SU-DHL-6 (cell line): ENCODE results near the gene TRAPPC5.

Experiments
- H2AFZ ChIP-seq: fragments of 200-600 bp; sonication (generic); 2 replicates; pipeline ENCODE4 v1.6.1; 2014; ENCODE audit warnings: low read depth, mild to moderate bottlenecking, moderate library complexity, mixed read lengths, antibody characterized with exemption, low read length; ENCODE audit not compliant: severe bottlenecking
- H3F3A ChIP-seq: fragments of 200-600 bp; shearing (Covaris generic); 2 replicates; pipeline ENCODE4 v1.6.0; 2016; ENCODE audit warnings: antibody characterized with exemption, mild to moderate bottlenecking; ENCODE audit not compliant: insufficient read depth
- H3K27ac ChIP-seq: fragments of 200-600 bp; sonication (generic); 2 replicates; pipeline ENCODE4 v1.5.1; 2016; ENCODE audit warnings: low read depth, mild to moderate bottlenecking, low read length, moderate library complexity, mixed read lengths
- H3K27me3 ChIP-seq: fragments of 200-600 bp; sonication (generic), shearing (Covaris generic); 2 replicates; pipeline ENCODE4 v1.6.0; 2014; ENCODE audit warnings: mild to moderate bottlenecking, low read length
- H3K36me3 ChIP-seq: fragments of 200-600 bp; sonication (generic); 2 replicates; pipeline ENCODE4 v1.6.1; 2014; ENCODE audit warnings: mild to moderate bottlenecking, low read length, mixed read lengths
- H3K4me2 ChIP-seq: fragments of 300-600, 200-600 bp; shearing (Covaris generic), sonication (generic); 2 replicates; pipeline ENCODE4 v1.6.0; 2014; ENCODE audit warnings: low read length, low read depth, mild to moderate bottlenecking; ENCODE audit not compliant: poor library complexity, severe bottlenecking
- H3K4me3 ChIP-seq: fragments of 200-600 bp; sonication (generic); 2 replicates; pipeline ENCODE4 v1.5.1; 2014; ENCODE audit warnings: antibody characterized with exemption, low read length, mild to moderate bottlenecking, mixed read lengths; ENCODE audit not compliant: insufficient read depth, poor library complexity, severe bottlenecking
- H3K79me2 ChIP-seq: fragments of 200-600 bp; sonication (generic); 2 replicates; pipeline ENCODE4 v1.6.1; 2014; ENCODE audit warnings: mild to moderate bottlenecking, low read length, moderate library complexity; ENCODE audit not compliant: insufficient read depth
- H3K9ac ChIP-seq: fragments of 200-600 bp; sonication (generic); 2 replicates; pipeline ENCODE4 v1.7.0; 2014; ENCODE audit warnings: mild to moderate bottlenecking, low read length
- H3K9me2 ChIP-seq: fragments of 200-600 bp; sonication (generic); replicated peaks from 2 replicates; pipeline ENCODE4 v1.6.1; 2014; ENCODE audit warnings: low read length; ENCODE audit not compliant: insufficient read depth
- H3K9me3 ChIP-seq: fragments of 200-600 bp; sonication (generic); 2 replicates; pipeline ENCODE4 v1.6.1; 2014; ENCODE audit warnings: low read length, mixed read lengths; ENCODE audit not compliant: insufficient read depth
- H4K20me1 ChIP-seq: fragments of 200-600 bp; sonication (generic); 2 replicates; pipeline ENCODE4 v1.6.1; 2014; ENCODE audit warnings: low read depth, mild to moderate bottlenecking, antibody characterized with exemption, low read length, moderate library complexity, mixed read lengths
- CTCF ChIP-seq: fragments of 200-600 bp; sonication (generic); IDR thresholded peaks from one replicate; pipeline ENCODE4 v1.5.1; 2017; ENCODE audit warnings: antibody characterized with exemption, mild to moderate bottlenecking, low read length, moderate library complexity; ENCODE audit not compliant: insufficient read depth, poor library complexity, severe bottlenecking
- EZH2phosphoT487 ChIP-seq: fragments of 200-600 bp; sonication (generic), shearing (Covaris generic); conservative IDR thresholded peaks from 2 replicates; pipeline ENCODE4 v1.6.1; 2018; ENCODE audit warnings: mild to moderate bottlenecking, antibody characterized with exemption, low read length, moderate library complexity, mixed read lengths

TRAPPC5 gene

GRCh38 chr19:7677669-7678311 is 2.8 kb upstream of the TRAPPC5 start:
- Histone ChIP-seq H2AFZ (no peak overlapping the region), H3K27ac (no peak overlapping the region), H3K27me3 (no peaks in the 10 kb centered on the region), H3K4me2 (no peak overlapping the region), H4K20me1 (no peaks in the 10 kb centered on the region), H3K79me2 (0 out of 2 replicates have a peak, but pooled peaks cover 6% of the 10 kb centered on the region), H3K36me3 (no peaks in the 10 kb centered on the region), H3F3A (no peaks in the 10 kb centered on the region), H3K9me3 (no peaks in the 10 kb centered on the region), H3K4me3 (no peak overlapping the region), H3K9me2 (no peaks in the 10 kb centered on the region), H3K9ac (no peak overlapping the region)
- no peak for TF ChIP-seq EZH2phosphoT487
- no peak for TF ChIP-seq CTCF

- Histone ChIP-seq H3K79me2 (0 out of 2 replicates have a peak, but pooled peaks cover 6% of the 10 kb centered on the region), H3K4me2 (no peak overlapping the region), H3K9me2 (no peaks in the 10 kb centered on the region), H3K36me3 (no peaks in the 10 kb centered on the region), H2AFZ (no peak overlapping the region), H4K20me1 (no peaks in the 10 kb centered on the region), H3K9ac (no peak overlapping the region), H3K4me3 (no peak overlapping the region), H3K27ac (no peak overlapping the region), H3K9me3 (no peaks in the 10 kb centered on the region), H3K27me3 (no peaks in the 10 kb centered on the region), H3F3A (no peaks in the 10 kb centered on the region)
- TF ChIP-seq EZH2phosphoT487 (no peak), CTCF (peak; percentile 37)
These were observed 1.5 kb upstream of the TRAPPC5 start for GRCh38 chr19:7678971-7679751.

GRCh38 chr19:7679771-7680605 is 645 bp upstream of the TRAPPC5 start:
- H3K9me2 ChIP-seq, result no peaks in the 10 kb centered on the region
- no peaks in the 10 kb centered on the region for H3K27me3 ChIP-seq
- H3F3A ChIP-seq, result no peaks in the 10 kb centered on the region
- TF ChIP-seq EZH2phosphoT487 (no peak), CTCF (no peak)
- H3K27ac ChIP-seq, result no peak overlapping the region
- H3K4me3 ChIP-seq, result peak overlapping the region; percentile 38
- 0 out of 2 replicates have a peak, but pooled peaks cover 6% of the 10 kb centered on the region for H3K79me2 ChIP-seq
- H3K9ac ChIP-seq, result peak overlapping the region; percentile 93
- H2AFZ ChIP-seq, result peak overlapping the region; percentile 90
- H4K20me1 ChIP-seq, result no peaks in the 10 kb centered on the region
- no peaks in the 10 kb centered on the region for H3K9me3 ChIP-seq
- H3K4me2 ChIP-seq, result peak overlapping the region; percentile 76
- H3K36me3 ChIP-seq, result no peaks in the 10 kb centered on the region
